Activated naive CD8-positive, alpha-beta T cell treated with anti-CD3 and anti-CD28 coated beads, Interleukin-2, amount 10 ng/mL, durations not matched to agents 7 days and 5 days (primary cell): ENCODE measurements around the gene COP1. TPM values are rescaled to one million over a fixed set of nuclear protein-coding genes. Genes with fewer than 3 reads are reported as not detected.

Source experiments
- ATAC-seq: fragments of 150-1000 bp; cut with Tn5 transposase; one replicate; pipeline ENCODE4 v1.10.0; 2021; ENCODE audit warnings: low read depth, moderate library complexity
- POLR2A ChIA-PET: fragments of 350-600 bp; sonication (Branson Sonifier 250); formaldehyde crosslinking; loops from one replicate; lab custom pipeline; 2021; ENCODE audit warnings: antibody characterized with exemption; lab: Charles Lee
- DNase-seq: peaks from one replicate; pipeline ENCODE4 v3.0.0; 2021
- H3K27ac Mint-ChIP-seq: one replicate; pipeline ENCODE4 v1.8.0; 2022; ENCODE audit warnings: mild to moderate bottlenecking, mixed read lengths
- H3K27me3 Mint-ChIP-seq: one replicate; pipeline ENCODE4 v1.8.0; 2022; ENCODE audit warnings: mild to moderate bottlenecking, moderate library complexity, mixed read lengths
- H3K36me3 Mint-ChIP-seq: one replicate; pipeline ENCODE4 v1.8.0; 2021; ENCODE audit warnings: mild to moderate bottlenecking, mixed read lengths
- H3K4me1 Mint-ChIP-seq: one replicate; pipeline ENCODE4 v1.8.0; 2021; ENCODE audit warnings: mixed read lengths
- H3K4me3 Mint-ChIP-seq: one replicate; pipeline ENCODE4 v1.8.0; 2022; ENCODE audit warnings: mild to moderate bottlenecking, moderate library complexity, mixed read lengths
- H3K9me3 Mint-ChIP-seq: one replicate; pipeline ENCODE4 v1.8.0; 2021; ENCODE audit warnings: mixed read lengths
- total RNA-seq, 2 experiments: library from RNA; stranded (reverse); gene quantifications; one replicate each; pipeline ENCODE4 v1.2.3, GENCODE V29; 2021

Gene COP1
- total RNA-seq, 2 experiments from 2014 or later = 43.2 to 46.8 TPM

DNA sequence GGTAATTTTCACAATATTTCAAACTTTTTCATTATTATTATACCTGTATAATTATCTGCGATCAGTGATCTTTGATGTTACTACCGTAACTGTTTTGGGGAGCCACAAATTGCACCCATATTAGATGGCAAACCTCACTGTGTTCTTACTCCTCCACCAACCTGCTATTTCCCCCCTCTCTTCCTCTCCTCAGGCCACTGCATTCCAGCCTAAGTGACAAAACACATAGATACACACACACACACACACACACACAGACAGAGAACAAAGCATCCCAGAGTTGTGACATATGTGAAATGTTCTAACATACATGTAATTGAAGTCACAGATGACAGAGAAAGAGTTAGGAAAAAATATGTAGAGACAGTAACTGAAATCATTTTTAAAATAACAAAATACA, 18.5 kb downstream of the COP1 start:
- Mint-ChIP-seq H3K4me1 (peaks cover 27% of the 10 kb centered on the region), H3K9me3 (peaks cover 6% of the 10 kb centered on the region), H3K27ac (no peak overlapping the region), H3K27me3 (no peaks in the 10 kb centered on the region), H3K4me3 (no peak overlapping the region), H3K36me3 (peaks cover 35% of the 10 kb centered on the region)
- ATAC-seq (no peak), DNase-seq (no peak)
- POLR2A ChIA-PET = no interaction called here

DNA sequence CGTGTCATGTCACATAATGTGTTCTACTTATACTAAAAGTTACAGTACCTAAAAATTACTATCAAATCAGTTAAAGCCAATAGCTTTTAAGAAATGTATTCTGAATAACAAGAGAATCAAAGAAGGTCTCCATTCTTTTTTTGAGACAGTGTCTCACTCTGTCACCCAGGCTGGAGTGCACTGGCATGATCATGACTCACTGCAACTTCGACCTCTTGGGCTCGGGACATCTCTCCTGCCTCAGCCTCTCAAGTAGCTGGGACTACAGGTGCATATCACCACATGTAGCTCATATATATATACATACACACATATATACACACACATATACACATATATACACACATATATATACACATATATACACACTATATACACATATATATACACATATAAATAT, 20.1 kb downstream of the COP1 start:
- peaks cover 36% of the 10 kb centered on the region for H3K36me3 Mint-ChIP-seq
- no peaks in the 10 kb centered on the region for H3K27me3 Mint-ChIP-seq
- no peak overlapping the region for H3K27ac Mint-ChIP-seq
- H3K4me3 Mint-ChIP-seq = no peak overlapping the region
- peaks cover 5% of the 10 kb centered on the region for H3K9me3 Mint-ChIP-seq
- H3K4me1 Mint-ChIP-seq = peaks cover 16% of the 10 kb centered on the region
- no peak for ATAC-seq
- POLR2A ChIA-PET = no interaction called here
- no peak for DNase-seq

- DNase-seq (no peak), ATAC-seq (no peak)
- peaks cover 13% of the 10 kb centered on the region for H3K4me1 Mint-ChIP-seq
- peaks cover under 1% of the 10 kb centered on the region for H3K9me3 Mint-ChIP-seq
- no peak overlapping the region for H3K4me3 Mint-ChIP-seq
- H3K36me3 Mint-ChIP-seq = peaks cover 37% of the 10 kb centered on the region
- H3K27ac Mint-ChIP-seq = no peak overlapping the region
- POLR2A ChIA-PET = no interaction called here
- no peaks in the 10 kb centered on the region for H3K27me3 Mint-ChIP-seq
Observed at GRCh38 chr1:176183618-176184017, 23.5 kb downstream of the COP1 start.

- DNase-seq (no peak), ATAC-seq (no peak)
- Mint-ChIP-seq H3K36me3 (peaks cover 48% of the 10 kb centered on the region), H3K4me3 (peak overlapping the region; percentile 56), H3K27ac (peak overlapping the region; percentile 79), H3K4me1 (peaks cover 25% of the 10 kb centered on the region), H3K27me3 (no peaks in the 10 kb centered on the region), H3K9me3 (no peaks in the 10 kb centered on the region)
- POLR2A ChIA-PET = no interaction called here
Observed at GRCh38 chr1:176178316-176178715, 28.8 kb downstream of the COP1 start.

DNA sequence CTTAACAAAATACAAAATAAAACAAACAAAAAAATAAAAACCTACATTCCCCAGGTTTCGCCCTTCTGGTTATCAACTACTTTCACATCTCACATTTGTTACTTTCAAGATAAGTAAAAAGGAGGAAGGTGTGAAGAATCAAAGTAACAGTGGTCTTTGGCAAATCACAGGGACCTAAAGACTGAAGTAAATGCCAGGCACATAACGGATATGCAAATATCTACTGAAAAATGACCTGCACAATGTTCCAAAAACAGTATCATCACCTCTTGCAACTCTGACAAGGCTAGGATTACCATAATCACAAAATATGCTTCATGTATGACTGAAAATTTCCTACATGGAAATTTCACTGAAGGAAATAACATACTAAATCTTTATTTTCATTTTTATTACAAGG, 29.3 kb downstream of the COP1 start:
- no peaks in the 10 kb centered on the region for H3K27me3 Mint-ChIP-seq
- H3K4me3 Mint-ChIP-seq = peak overlapping the region; percentile 7
- DNase-seq (no peak), ATAC-seq (peak; percentile 39)
- peaks cover 25% of the 10 kb centered on the region for H3K4me1 Mint-ChIP-seq
- no peaks in the 10 kb centered on the region for H3K9me3 Mint-ChIP-seq
- H3K36me3 Mint-ChIP-seq = peaks cover 50% of the 10 kb centered on the region
- peak overlapping the region; percentile 6 for H3K27ac Mint-ChIP-seq
- POLR2A ChIA-PET = no interaction called here

DNA sequence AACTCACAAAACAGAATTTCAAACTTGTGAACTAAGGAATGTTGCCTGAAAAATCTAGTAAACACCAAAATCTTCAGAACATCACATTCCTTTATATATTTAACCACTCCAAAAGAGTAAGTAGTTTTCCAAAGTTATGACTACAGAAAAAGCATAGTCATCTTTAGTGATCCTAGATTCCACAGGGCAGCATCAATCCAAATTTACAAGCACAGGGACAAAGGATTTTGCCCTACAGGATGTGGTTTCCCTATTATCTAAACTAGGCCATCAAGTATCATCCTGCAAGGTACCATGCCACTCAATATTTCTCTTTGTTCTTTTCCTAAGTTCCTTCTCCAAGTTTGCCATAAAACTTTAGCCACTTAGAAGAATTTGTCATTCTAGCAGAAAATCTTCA, 33.0 kb downstream of the COP1 start:
- Mint-ChIP-seq H3K4me3 (no peak overlapping the region), H3K27ac (no peak overlapping the region), H3K4me1 (peaks cover 19% of the 10 kb centered on the region), H3K36me3 (peaks cover 50% of the 10 kb centered on the region), H3K9me3 (peaks cover 4% of the 10 kb centered on the region), H3K27me3 (no peaks in the 10 kb centered on the region)
- no peak for DNase-seq
- POLR2A ChIA-PET = no interaction called here
- ATAC-seq = no peak

DNA sequence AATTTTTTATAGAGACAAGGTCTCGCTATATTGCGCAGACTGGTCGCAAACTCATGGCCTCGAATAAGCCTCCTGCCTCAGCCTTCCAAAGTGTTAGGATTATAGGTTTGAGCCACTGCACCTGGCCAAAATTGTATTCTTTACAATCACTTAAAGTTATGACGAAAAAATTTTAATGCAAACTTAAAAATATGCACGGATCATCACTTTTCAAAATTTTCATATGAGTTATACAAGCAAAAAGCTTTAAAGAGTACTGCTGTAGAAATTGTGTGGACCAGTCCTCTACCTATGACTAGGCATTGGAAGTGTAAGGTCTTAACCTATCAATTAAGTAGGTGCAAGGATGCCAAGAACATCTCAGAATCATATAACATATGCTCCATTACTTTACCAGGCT, 34.9 kb downstream of the COP1 start:
- Mint-ChIP-seq H3K36me3 (peaks cover 54% of the 10 kb centered on the region), H3K4me3 (no peak overlapping the region), H3K9me3 (peaks cover 6% of the 10 kb centered on the region), H3K27me3 (no peaks in the 10 kb centered on the region), H3K27ac (no peak overlapping the region), H3K4me1 (peaks cover 13% of the 10 kb centered on the region)
- DNase-seq = no peak
- POLR2A ChIA-PET = no interaction called here
- ATAC-seq = no peak

DNA sequence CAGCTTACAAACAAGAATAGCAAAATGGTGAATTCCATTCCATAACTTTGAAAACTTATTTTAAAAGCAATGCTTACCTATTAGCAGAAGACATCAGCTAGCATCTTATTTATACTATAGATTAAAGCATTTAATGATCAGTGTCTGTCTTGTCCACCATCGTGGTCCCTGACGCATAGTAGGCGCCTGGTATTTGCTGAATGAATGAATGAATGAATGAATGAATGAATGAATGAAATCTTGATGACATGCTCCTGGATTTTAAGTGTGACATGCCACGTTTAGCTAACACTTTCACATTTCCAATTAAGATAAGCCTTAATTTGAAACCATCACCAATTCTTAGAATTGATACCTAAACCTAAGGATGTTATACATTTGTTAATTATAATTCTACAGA, 39.9 kb downstream of the COP1 start:
- Mint-ChIP-seq H3K36me3 (peaks cover 54% of the 10 kb centered on the region), H3K4me1 (peaks cover 11% of the 10 kb centered on the region), H3K27ac (no peak overlapping the region), H3K4me3 (no peak overlapping the region), H3K9me3 (peaks cover 4% of the 10 kb centered on the region), H3K27me3 (no peaks in the 10 kb centered on the region)
- POLR2A ChIA-PET = interaction anchor here (1.6 kb wide), 1 partner anchor 40 kb away, joined by 3 read pairs; no protein-coding TSS in a partner anchor
- DNase-seq (no peak), ATAC-seq (no peak)

DNA sequence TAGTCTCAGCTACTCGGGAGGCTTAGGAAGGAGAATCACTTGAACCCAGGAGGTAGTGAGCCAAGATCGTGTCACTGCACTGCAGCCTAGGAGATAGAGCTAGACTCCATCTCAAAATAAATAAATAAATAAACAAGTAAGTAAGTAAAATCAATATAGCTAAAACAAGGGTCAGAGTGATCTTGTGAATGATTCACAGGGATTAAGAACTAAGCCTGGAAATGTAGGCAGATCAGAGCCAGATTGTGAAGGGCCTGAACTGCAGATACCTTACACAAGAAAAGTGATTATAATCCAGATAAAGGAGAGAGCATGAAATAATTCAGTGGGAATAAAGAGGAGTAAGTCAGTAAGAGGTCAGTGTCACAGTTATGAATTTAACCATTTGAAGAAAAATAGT, 41.5 kb downstream of the COP1 start:
- H3K27ac Mint-ChIP-seq = no peak overlapping the region
- H3K4me1 Mint-ChIP-seq = peaks cover 13% of the 10 kb centered on the region
- H3K4me3 Mint-ChIP-seq = no peak overlapping the region
- DNase-seq (no peak), ATAC-seq (no peak)
- peaks cover 4% of the 10 kb centered on the region for H3K9me3 Mint-ChIP-seq
- POLR2A ChIA-PET = no interaction called here
- peaks cover 52% of the 10 kb centered on the region for H3K36me3 Mint-ChIP-seq
- H3K27me3 Mint-ChIP-seq = no peaks in the 10 kb centered on the region

DNA sequence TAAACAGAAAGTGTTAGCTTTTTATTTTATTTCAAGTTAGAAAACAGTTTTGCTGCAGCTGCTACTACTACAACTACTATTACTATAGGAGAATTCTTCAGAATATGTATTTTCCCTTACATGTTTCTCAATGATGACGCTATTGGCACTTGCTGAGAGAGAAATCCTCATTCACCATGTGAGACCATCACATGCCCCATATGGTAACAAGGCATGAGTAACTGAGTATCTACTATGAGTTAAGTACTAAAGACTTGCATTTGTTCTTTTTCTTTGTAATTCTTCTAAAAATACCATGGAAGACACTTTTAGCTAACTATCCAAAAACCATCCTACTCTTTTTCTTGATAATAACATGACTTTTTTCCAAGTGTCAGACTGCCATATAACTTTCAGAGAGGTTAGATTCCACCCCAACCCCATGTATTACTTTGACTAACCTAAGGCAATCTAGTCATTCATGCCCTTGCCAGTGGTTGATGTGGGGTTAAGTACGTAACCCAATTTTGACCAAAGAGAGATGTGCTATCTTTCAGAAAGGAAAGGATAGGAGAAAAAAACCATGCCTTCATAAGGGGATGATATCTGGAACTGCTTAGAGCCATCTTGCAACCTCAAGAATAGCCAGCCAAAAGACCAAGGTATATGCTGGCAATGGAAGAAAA, 42.9 kb downstream of the COP1 start:
- peaks cover 53% of the 10 kb centered on the region for H3K36me3 Mint-ChIP-seq
- ATAC-seq (no peak), DNase-seq (no peak)
- H3K9me3 Mint-ChIP-seq = peaks cover 4% of the 10 kb centered on the region
- H3K4me1 Mint-ChIP-seq = peaks cover 23% of the 10 kb centered on the region
- POLR2A ChIA-PET = no interaction called here
- no peaks in the 10 kb centered on the region for H3K27me3 Mint-ChIP-seq
- no peak overlapping the region for H3K27ac Mint-ChIP-seq
- no peak overlapping the region for H3K4me3 Mint-ChIP-seq

DNA sequence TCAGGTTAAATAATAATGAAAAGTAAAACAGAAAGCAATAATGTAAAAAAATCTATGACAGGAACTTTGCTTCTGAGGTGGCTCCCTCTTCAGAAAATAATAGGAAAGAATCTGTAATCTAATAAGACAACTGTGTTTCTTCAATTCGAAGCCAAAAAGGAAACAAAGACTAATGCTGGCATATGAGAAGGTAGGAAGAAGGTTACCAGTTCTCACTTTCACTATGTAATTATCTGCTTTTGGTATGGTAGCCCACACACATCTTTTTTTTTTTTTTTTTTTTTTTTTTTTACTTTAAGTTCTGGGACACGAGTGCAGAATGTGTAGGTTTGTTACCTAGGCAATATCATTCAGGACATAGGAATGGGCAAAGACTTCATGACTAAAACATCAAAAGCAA, 47.1 kb downstream of the COP1 start:
- H3K4me1 Mint-ChIP-seq = peaks cover 21% of the 10 kb centered on the region
- POLR2A ChIA-PET = no interaction called here
- DNase-seq = no peak

DNA sequence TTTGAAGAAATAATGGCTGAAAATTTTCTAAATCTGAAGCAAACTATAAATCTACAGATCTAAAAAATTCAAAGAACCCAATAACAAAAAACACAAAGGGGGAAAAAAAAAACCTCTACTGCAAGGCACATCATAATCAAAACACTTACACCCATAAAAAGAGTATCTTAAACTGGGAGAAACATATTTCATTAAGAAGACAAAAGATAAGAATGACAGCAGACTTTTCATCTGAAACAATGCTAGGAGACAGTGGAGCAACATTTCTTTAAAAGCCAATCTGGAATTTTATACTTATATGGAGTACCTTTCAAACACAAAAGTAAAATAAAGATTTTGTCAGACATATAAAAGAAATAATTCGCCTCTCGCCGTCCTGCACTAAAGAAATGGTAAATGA, 49.1 kb downstream of the COP1 start:
- POLR2A ChIA-PET = no interaction called here
- H3K4me3 Mint-ChIP-seq = no peak overlapping the region
- peaks cover 16% of the 10 kb centered on the region for H3K4me1 Mint-ChIP-seq
- H3K27me3 Mint-ChIP-seq = no peaks in the 10 kb centered on the region
- no peak for DNase-seq
- ATAC-seq = no peak
- no peak overlapping the region for H3K27ac Mint-ChIP-seq
- peaks cover 73% of the 10 kb centered on the region for H3K36me3 Mint-ChIP-seq
- peaks cover 19% of the 10 kb centered on the region for H3K9me3 Mint-ChIP-seq

More for the DNA sequence above, 47.1 kb downstream of the COP1 start:
- Mint-ChIP-seq H3K4me3 (peak overlapping the region; percentile 14), H3K36me3 (peaks cover 72% of the 10 kb centered on the region), H3K9me3 (peaks cover 19% of the 10 kb centered on the region), H3K27ac (peak overlapping the region; percentile 36), H3K27me3 (no peaks in the 10 kb centered on the region)
- ATAC-seq = peak; percentile 50

GRCh38 chr1:176149939-176150807, 56.9 kb downstream of the COP1 start:
- POLR2A ChIA-PET = no interaction called here
- ATAC-seq (no peak), DNase-seq (no peak)
- H3K27ac Mint-ChIP-seq = no peak overlapping the region
- peaks cover 3% of the 10 kb centered on the region for H3K4me1 Mint-ChIP-seq
- H3K4me3 Mint-ChIP-seq = no peak overlapping the region
- peaks cover 66% of the 10 kb centered on the region for H3K36me3 Mint-ChIP-seq
- H3K9me3 Mint-ChIP-seq = peaks cover 11% of the 10 kb centered on the region
- H3K27me3 Mint-ChIP-seq = no peaks in the 10 kb centered on the region

DNA sequence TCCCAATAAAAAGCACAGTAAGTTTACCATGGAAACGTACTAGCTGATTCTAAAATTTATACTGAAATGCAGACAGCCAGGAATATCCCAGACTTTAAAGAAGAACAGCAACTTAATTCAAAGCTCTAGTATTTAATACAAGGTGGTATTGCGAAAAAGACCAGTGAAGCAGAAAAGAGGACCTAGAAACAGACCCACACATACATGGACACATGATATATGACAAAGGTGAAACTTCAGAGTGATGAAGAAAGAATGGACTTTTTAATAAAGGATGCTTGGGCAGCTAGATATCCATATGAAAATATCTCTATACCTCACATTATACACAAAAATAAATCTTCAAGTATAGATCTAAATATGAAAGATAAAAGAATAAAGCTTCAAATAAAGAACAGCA, 62.6 kb downstream of the COP1 start:
- Mint-ChIP-seq H3K27me3 (no peaks in the 10 kb centered on the region), H3K4me3 (no peak overlapping the region), H3K4me1 (peaks cover 3% of the 10 kb centered on the region), H3K9me3 (peaks cover 17% of the 10 kb centered on the region), H3K27ac (no peak overlapping the region), H3K36me3 (peaks cover 62% of the 10 kb centered on the region)
- DNase-seq (no peak), ATAC-seq (no peak)
- POLR2A ChIA-PET = no interaction called here
